Measurements from ENCODE around the gene BIRC7. TPM values are rescaled to one million over a fixed set of nuclear protein-coding genes. Genes with fewer than 3 reads are reported as not detected.

The BIRC7 gene
- total RNA-seq, 1 donor from 2014 or later: not detected

DNA sequence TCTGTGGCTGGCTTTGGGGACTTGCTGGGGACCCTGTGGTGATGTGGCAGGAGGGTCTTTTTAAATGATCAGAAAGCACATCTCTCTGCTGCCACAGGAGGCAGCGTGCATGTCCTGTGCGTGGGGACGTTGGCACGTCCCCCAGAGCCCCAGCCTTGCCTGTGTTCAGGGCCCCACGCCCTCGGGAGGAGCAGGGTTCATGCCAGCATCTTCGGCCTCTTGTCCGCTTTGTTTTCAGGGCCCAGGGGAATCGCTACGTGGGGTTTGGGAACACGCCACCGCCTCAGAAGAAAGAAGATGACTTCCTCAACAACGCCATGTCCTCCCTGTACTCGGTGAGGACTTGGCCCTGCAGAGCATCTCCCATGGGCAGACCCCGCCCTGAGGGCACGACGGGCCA lies 43.0 kb downstream of the BIRC7 start:
- DNase-seq (ENCODE audit: low spot score) (no peak), ATAC-seq (no peak)

DNA sequence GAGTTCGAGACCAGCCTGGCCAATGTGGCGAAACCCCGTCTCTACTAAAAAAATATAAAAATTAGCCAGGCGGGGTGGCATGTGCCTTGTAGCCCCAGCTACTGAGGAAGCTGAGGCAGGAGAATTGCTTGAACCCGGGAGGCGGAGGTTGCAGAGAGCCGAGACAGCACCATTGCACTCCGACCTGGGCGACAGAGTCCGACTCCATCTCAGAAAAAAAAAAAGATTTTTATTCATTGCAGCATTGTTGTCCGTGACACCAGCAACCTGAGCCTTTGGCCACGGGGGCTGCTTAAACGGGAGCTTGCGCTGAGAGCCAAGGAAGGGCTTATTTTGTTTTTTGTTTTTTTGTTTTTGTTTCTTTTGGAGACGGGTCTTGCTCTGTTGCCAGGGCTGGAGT lies 44.2 kb downstream of the BIRC7 start:
- ATAC-seq (no peak), DNase-seq (ENCODE audit: low spot score) (no peak)

DNA sequence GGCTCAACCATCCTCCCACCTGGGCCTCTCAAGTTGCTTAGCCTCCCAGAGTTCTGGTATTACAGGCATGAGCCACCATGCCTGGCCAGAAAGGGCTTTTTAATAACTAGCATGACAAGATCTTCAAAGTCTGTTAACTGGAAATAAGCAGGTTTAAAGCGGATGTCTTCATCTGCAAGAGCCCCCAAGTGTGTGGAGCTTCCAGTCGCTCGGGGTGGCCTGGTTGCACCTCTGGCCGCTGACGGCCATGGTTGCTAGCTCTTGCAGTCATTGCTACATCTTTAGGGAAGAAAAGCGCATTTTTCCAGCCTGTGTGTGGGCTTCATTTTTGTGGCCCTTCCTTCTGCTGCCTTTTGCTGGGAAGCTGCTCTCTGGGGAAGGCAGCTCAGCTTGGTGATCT lies 44.7 kb downstream of the BIRC7 start:
- DNase-seq (ENCODE audit: low spot score) (no peak), ATAC-seq (no peak)

DNA sequence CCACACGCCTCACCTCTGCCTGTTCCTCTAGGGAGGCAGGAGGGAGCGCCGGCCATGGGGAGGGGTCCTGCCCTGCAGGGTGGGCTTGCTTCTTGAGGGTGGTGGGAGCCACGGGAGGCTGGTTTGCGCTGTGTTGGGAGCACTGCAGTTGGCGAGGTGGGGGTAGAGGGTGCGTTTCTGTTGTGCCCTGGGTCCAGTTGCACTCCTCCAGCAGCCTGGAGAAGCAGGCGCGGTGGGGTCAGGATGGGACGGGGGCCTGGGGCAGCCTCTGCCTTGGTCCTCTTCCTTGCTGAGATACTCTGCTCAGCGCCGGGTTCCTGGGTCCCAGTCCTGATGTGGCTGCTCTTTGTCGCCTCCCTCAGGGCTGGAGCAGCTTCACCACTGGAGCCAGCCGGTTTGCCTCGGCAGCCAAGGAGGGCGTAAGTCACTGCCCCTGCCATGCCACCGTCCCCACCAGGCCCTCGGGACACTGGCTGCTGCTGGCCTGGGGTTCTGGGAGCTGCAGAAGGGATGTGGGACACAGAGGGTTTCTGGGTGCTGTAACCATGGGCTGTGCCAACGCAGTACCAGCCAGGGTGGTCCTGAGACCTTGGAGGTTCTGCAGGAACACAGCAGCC lies 45.3 kb downstream of the BIRC7 start:
- ATAC-seq: no peak

DNA sequence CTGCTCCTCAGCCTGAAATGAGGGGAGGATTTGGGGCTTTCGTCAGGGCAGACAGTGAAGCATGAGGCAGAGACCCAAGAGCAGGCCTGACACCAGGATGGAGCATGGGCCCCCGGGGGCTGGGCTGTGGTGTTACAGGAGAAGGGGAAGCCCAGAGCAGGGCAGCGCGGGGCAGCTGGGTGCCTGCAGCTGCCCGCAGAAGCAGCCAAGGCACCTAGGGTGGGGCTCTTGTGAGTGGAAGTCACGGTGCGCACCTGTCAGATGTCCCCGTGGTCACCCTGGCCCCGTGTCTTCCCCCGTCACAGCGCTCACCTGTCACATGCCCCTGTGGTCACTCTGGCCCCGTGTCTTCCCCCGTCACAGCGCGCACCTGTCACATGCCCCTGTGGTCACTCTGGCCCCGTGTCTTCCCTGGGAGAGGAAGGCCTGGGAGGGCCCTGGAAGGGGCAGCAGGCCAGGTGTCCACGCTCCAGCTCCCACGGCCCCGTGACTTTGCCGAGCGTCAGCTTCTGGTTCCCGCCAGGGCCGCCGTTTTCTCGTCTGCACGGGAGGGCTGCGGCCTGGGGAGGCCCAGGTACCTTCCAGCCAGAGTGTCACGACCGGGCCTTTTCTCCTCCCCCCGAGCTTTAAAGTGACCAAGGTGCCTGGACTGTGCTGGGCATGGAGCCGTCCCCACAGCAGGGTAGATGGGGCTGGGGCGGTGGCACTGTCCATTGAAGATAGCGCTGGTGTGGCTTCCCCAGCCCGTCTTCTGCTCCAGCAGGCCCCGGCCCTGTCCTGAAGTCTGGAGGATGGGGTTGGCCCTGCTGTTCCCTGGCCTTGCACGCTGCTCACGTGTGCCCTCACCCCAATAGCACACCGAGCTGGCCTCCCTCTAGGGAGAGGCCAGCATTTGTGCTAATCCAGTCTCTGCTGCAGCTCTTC lies 46.3 kb downstream of the BIRC7 start:
- ATAC-seq: no peak

More for the DNA sequence above, 45.3 kb downstream of the BIRC7 start:
- DNase-seq (ENCODE audit: low spot score): no peak

DNA sequence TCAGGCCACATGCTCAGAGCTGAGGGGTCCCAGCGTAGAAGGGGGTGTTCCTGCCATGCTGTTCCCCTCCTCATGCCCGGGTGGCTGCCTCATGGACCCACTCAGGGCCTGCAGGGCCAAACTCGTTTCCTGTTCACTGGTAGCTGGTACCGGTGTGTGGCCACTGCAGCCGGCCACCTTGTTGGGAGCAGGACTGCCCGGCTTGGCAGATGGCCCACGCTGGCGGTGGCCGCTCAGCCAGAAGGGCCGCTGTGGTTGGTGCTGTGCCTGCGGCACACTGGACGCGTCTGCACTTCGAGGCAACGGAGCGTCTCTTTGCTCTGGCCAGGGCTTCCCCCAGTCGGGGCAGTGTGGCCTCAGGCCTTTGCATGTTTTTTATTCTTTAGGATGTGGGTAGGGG lies 47.2 kb downstream of the BIRC7 start:
- no peak for ATAC-seq

More for the DNA sequence above, 46.3 kb downstream of the BIRC7 start:
- DNase-seq (ENCODE audit: low spot score): no peak

DNA sequence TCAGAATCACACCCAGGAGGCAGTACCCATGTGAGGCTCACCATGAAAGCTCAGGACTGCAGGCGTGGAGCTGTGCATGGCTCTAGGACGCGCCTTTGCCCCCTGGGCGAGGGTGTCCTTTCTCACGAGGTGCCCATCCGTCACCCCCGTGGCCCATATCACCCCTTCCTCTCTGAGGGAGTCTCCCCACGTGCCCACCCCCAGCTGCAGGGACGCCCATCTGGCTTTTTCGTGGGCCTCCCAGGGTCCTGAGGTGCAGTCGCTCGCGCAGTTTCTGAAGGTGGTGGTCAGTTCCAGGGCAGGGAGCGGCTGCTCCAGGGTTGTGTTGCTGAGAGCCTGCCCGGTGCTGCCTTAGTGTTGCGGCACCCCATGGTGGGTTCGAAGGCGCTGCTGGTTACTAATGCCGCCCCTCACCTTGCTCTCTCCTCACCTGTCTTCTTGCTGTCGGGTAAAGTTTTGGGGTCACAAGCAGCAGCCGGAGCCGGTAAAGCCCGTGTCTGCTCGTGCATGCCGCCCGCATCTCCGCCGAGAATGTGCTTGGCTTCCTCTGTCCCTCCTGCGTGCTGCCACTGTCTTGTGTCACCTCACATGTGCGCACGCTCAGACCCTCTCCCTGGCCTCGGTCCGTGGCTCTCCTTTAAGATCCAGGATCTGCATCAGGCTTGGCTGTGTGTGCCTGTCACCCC lies 47.8 kb downstream of the BIRC7 start:
- DNase-seq (ENCODE audit: low spot score) (no peak), ATAC-seq (no peak)

More for the DNA sequence above, 47.2 kb downstream of the BIRC7 start:
- no peak for DNase-seq (ENCODE audit: low spot score)

DNA sequence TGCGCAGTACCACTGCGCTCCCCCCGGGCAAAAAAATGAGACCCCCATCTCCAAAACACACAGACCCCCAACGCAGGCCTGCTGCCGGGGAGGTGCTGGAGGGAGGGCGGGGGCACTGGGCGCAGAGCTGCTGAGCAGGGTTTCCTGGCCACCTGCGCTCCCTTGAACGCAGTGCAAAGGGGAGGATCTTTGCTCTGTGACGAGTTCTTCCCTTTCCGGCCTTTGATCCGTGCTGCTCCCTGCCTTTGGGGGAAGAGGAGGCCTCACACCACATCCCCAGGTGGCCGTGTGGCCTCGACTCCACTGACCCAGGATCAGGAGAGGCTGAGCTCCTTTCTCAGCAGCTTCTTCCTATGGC lies 48.4 kb downstream of the BIRC7 start:
- ATAC-seq: no peak
- no peak for DNase-seq (ENCODE audit: low spot score)

DNA sequence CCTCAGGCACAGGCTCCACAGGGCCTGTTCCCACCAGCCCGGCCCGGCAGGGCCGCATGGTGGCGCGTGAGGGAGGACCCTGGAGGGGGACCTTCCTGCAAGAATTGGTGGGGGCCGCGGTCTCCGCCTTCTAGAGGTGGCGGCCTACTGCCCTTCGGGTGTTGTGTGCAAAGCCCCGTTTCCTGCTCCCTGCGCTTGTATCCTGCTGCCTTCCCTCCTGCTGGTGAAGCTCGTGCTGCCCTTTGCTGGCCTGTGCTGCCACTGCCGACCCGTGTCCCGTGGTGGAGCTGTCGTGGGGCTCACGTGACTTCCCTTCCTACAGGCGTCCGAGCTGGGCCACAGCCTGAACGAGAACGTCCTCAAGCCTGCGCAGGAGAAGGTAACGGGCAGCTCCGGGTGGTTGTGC lies 48.8 kb downstream of the BIRC7 start:
- no peak for DNase-seq (ENCODE audit: low spot score)
- no peak for ATAC-seq

DNA sequence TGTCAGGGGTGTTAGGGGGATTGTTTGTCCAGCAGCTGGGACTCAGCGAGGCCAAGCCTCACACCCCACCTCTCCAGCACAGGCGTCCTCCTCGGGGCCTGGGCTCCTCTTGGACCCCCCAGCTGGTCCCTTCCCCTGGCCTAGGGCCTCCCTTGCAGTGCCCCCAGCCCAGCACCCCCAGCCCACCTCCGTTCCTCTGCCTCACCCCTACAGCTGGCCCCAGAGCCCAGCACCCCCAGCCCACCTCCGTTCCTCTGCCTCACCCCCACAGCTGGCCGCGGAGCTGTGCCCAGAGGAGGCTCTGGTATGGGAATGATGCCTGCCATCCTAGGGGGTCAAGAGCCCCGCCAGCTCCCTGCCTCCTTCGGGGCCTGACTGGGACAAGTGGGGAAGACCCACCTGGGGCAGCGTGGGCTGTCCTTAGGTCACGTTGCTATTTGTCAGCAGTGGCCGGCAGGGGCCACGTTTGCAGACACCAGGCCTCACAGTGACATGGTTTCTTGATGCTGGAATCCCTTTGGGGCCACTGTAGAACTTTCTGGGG lies 49.3 kb downstream of the BIRC7 start:
- ATAC-seq (no peak), DNase-seq (ENCODE audit: low spot score) (no peak)

DNA sequence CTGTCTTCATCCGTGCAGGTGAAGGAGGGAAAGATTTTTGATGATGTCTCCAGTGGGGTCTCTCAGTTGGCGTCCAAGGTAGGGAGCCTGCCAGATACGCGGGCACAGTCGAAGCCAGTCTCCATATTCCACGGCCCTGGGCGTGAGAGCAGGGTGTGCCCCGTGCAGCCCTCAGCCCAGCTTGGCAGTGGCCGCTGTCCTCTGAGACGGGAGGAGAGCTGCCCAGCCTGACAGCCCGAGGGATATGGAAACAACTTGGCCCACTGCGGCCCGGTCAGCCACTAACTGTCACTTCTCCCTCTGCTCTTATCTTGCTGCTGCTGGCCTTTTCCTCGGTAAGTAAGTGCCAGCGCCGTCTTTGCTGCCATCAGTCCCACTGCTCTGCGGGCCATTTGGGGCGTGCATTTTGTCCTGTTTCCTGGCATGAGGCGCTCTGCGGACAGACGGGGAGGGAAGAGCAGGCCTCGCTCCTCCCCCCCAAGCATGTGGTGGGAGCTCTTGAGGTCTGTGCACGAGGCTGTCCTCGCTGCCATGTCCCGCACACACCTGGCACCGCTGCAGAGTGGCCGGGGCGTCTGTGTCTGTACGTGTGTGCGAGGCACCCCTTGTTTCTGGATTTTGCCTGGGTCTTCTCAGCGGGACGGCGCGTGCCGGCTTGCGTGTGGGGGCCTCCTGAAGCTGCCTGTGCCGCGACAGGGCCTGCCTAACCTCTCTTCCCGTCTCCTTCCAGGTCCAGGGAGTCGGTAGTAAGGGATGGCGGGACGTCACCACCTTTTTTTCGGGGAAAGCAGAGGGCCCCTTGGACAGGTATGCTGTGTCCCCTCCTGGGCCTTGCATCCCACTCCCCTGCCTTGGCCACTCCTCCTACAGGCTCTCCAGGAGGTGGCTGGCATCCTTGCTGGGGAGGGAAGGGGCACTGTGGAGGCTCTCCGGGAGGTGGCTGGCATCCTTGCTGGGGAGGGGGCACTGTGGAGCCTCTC lies 50.2 kb downstream of the BIRC7 start:
- ATAC-seq (no peak), DNase-seq (ENCODE audit: low spot score) (no peak)

DNA sequence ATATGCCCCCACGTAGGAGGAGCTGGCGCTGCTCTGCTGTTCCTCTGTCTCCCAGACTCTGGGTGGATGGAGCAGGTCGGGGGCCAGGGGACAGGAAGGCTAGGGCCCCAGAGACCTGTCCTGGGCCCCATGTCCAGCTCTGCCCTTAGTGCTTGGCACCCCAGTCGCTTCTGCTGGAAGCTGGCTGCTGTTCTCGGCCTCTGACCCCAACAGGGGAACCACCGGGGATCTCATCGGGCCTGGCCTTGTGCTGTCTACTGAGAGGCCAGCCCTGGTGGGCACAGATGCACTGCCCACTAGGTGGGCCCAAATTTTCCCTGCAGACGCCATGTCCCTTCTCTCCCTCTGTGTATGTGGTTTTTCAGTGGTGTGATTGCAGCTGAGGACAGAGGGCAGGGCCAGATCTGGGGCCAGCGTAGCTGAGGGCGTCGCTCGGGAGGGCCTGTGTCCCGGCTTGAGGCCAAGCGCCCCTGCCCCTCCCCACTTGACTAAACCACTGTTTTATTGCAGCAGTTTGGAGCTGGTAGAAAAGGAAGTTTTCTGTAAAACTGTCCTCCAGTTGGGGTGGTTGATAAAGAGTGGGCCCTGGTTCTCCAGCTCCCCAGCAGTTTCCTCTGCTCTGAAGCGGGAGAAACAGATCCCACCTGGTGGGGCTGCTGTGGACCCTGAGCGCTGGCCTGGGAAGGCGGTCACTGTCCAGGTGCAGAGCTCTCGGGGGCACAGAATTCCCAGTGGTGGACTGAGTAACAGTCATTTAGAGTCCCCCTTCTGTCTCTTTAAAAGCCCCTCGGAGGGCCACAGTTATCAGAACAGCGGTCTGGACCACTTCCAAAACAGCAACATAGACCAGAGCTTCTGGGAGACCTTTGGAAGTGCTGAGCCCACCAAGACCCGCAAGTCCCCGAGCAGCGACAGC lies 51.3 kb downstream of the BIRC7 start:
- DNase-seq (ENCODE audit: low spot score) (no peak), ATAC-seq (no peak)

DNA sequence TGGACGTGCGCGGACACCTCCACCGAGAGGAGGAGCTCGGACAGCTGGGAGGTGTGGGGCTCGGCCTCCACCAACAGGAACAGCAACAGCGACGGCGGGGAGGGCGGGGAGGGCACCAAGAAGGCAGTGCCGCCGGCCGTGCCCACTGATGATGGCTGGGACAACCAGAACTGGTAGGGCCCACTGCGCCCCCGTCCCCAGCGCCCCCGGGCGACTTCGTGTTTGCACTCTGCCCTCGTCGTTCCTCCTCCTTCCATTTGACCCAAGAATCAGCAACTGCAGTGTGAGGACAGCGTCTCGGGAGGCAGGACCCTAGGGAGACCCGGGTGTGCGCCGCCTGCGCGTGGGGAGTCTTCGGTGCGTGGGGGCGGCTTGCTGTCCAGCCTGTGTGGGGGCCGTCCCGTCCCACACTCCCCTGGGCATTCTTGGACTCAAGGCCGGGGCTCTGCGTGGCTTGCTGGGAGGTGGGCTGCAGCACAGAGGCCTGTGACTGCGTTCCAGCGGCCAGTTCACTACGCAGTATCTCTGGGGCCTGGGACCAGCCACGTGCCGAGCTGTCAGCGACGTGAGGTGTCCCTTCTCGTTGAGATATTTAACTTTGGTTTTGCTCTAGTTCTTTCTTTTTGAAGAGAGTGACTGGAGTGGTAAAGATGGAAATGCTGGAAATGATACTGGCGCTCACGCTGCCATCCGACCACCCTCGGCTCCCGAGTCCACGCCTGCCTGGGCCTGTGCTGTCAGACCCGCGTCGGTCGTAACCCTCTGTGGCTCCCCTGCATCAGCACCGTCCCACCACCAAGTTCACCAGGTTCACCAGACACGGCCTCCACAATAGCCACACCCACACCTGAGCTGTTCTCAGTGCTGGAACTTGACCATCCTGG lies 52.2 kb downstream of the BIRC7 start:
- ATAC-seq (no peak), DNase-seq (ENCODE audit: low spot score) (no peak)

DNA sequence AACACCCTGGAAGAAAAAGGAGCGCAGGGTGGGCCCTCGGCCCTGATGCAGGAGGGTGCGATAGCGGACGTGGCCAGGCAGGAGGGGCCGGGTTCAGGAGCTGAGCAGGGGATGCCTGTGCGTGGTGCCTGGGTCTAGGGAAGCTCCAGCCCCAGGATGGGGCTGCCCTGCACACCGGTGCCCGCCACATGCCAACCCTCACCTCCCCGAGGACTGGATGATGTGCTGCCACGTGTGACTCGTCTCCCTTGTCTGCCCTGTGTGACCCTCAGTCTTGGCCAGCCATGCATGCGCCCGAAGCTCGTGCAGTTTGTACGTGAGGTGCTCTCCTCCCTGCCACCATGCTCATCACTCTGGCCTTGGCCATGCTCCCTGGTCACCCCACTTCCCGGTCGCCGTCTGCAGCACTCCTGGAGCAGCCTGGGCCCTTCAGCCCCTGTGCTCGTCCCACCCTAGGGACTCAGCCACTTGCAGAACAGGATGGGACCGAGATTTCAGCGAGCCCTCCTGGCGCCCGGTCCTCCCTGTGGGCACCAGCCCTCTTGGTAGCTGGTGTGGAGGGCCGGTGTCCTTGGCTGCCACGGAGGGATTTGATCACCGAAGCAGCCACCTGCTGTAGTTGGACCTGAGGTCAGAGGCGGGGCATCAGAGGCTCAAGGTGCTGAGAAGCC lies 53.0 kb downstream of the BIRC7 start:
- ATAC-seq: no peak

DNA sequence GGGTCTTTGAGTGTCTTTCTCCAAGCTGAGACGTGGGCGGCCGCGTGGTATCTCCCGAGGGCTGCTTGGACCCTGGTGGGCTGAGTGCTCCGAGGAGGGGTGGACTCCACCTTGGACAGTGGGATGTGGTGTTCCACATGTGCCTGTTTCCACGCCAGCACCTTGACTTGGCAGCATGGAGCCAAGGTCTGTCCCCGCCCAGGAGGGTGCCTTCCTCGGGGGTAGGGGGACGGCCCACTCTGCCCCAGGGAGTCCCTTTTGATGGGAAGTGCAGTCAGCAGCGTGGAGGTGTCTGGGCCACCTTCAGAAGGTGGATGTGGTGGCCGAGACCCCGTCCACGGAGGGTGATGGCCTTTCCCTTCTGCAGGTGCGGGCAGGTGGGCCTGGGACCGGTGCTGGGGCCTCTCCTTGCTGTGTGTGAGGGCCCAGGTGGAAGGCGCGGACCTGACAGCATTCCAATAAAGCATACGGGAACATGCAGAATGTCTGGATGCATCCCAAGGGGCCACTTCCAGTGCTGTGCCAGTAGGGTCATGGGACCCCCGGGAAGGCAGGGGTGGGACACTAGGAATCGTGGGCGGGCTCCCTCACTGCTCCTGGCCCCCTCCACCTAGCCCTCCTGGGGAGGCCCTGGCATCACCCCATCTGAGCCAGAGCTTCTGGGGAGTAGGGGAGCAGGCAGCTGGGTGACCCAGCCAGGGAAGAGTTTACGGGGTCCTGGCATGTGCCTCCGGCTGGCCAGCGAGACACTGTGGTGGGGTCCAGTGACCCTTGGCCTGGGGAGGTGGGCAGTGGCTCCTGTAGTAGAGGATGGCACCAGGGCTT lies 53.8 kb downstream of the BIRC7 start:
- ATAC-seq (no peak), DNase-seq (ENCODE audit: low spot score) (no peak)

More for the DNA sequence above, 53.0 kb downstream of the BIRC7 start:
- DNase-seq (ENCODE audit: low spot score): no peak
